GM21619 (cell line): Measurements from ENCODE around the gene TNIK.

ENCODE experiments used
- ATAC-seq: cut with Tn5 transposase; IDR thresholded peaks from one replicate; pipeline ENCODE4 v1.9.1; 2021; ENCODE audit not compliant: unreplicated experiment

Gene TNIK

GRCh38 chr3:171366043-171366442 is 94.2 kb downstream of the TNIK start:
- ATAC-seq = no peak

GRCh38 chr3:171365489-171365888 is 94.7 kb downstream of the TNIK start:
- ATAC-seq = no peak

GRCh38 chr3:171364500-171364899 is 95.7 kb downstream of the TNIK start:
- no peak for ATAC-seq

- no peak for ATAC-seq
These were observed 97.0 kb downstream of the TNIK start for GRCh38 chr3:171363202-171363601.

GRCh38 chr3:171362575-171362974 is 97.6 kb downstream of the TNIK start:
- no peak for ATAC-seq

GRCh38 chr3:171358881-171359198 is 101.4 kb downstream of the TNIK start:
- ATAC-seq = no peak

- ATAC-seq = no peak
These were observed 101.9 kb downstream of the TNIK start for GRCh38 chr3:171358181-171358880.

- no peak for ATAC-seq
These were observed 102.5 kb downstream of the TNIK start for GRCh38 chr3:171357721-171358120.

GRCh38 chr3:171356251-171356650 is 104.0 kb downstream of the TNIK start:
- no peak for ATAC-seq

- ATAC-seq = no peak
These were observed 105.3 kb downstream of the TNIK start for GRCh38 chr3:171354706-171355582.

GRCh38 chr3:171354049-171354705 is 106.0 kb downstream of the TNIK start:
- no peak for ATAC-seq

- no peak for ATAC-seq
These were observed 106.8 kb downstream of the TNIK start for GRCh38 chr3:171353423-171353822.

- ATAC-seq = no peak
These were observed 107.7 kb downstream of the TNIK start for GRCh38 chr3:171352387-171352935.

GRCh38 chr3:171351676-171352075 is 108.5 kb downstream of the TNIK start:
- ATAC-seq = no peak

GRCh38 chr3:171350364-171350763 is 109.8 kb downstream of the TNIK start:
- ATAC-seq = no peak

GRCh38 chr3:171349392-171349791 is 110.8 kb downstream of the TNIK start:
- no peak for ATAC-seq

- peak; percentile 10 for ATAC-seq
These were observed 112.1 kb downstream of the TNIK start for GRCh38 chr3:171348121-171348520.

- ATAC-seq = peak; percentile 67
These were observed 112.7 kb downstream of the TNIK start for GRCh38 chr3:171347301-171348039.

GRCh38 chr3:171346582-171347300 is 113.5 kb downstream of the TNIK start:
- ATAC-seq = no peak

- no peak for ATAC-seq
These were observed 114.2 kb downstream of the TNIK start for GRCh38 chr3:171346019-171346418.
